H1 (cell line): ENCODE results near the gene ALK. TPM values are rescaled to one million over a fixed set of nuclear protein-coding genes. Genes with fewer than 3 reads are reported as not detected.

ENCODE experiments used
- CTCF ChIA-PET: fragments of 300-600 bp; sonication (Branson Sonifier 250); formaldehyde crosslinking; loops from one replicate; lab custom pipeline; 2021; ENCODE audit not compliant: partially characterized antibody; lab: Charles Lee
- POLR2A ChIA-PET: fragments of 300-600 bp; sonication (Branson Sonifier 250); formaldehyde crosslinking; loops from one replicate; lab custom pipeline; 2021; ENCODE audit warnings: inconsistent platforms; ENCODE audit not compliant: partially characterized antibody; lab: Charles Lee
- DNase-seq, 2 experiments: peaks; one replicate each; pipeline versions ENCODE4 v3.0.0 to v3.0.0-alpha.2; 2010 to 2022; ENCODE audit warnings: low spot score in 2 of 2, low read depth in 1 of 2, mixed read lengths in 1 of 2
- FAIRE-seq: peaks from 2 replicates; lab custom pipeline; 2011; peaks lifted over from hg19 to GRCh38; lab: Jason Lieb, UNC
- H2AFZ ChIP-seq: 2 replicates; pipeline ENCODE4 v1.8.1; 2012; ENCODE audit warnings: low read length, inconsistent platforms
- H2AK5ac ChIP-seq: 2 replicates; pipeline ENCODE4 v1.6.1; 2013; ENCODE audit warnings: low read depth, low read length
- H2BK120ac ChIP-seq: replicated peaks from 2 replicates; pipeline ENCODE3; 2013; ENCODE audit warnings: low read depth, low read length, inconsistent platforms
- H2BK12ac ChIP-seq: 2 replicates; pipeline ENCODE4 v1.6.1; 2013; ENCODE audit warnings: low read depth, low read length
- H2BK15ac ChIP-seq: 2 replicates; pipeline ENCODE4 v1.6.1; 2013; ENCODE audit warnings: low read length
- H2BK20ac ChIP-seq: 2 replicates; pipeline ENCODE4 v1.6.1; 2013; ENCODE audit warnings: low read length
- H2BK5ac ChIP-seq: 2 replicates; pipeline ENCODE4 v1.6.1; 2013; ENCODE audit warnings: low read depth, low read length
- H3K14ac ChIP-seq: 2 replicates; pipeline ENCODE4 v1.6.1; 2013; ENCODE audit warnings: inconsistent platforms; ENCODE audit not compliant: insufficient read length
- H3K18ac ChIP-seq: 2 replicates; pipeline ENCODE4 v1.6.1; 2013; ENCODE audit warnings: low read length; ENCODE audit errors: extremely low read depth
- H3K23ac ChIP-seq: 2 replicates; pipeline ENCODE4 v1.6.1; 2013; ENCODE audit warnings: inconsistent platforms; ENCODE audit not compliant: insufficient read length
- H3K23me2 ChIP-seq: 2 replicates; pipeline ENCODE4 v1.6.1; 2013; ENCODE audit warnings: low read depth, low read length
- H3K27ac ChIP-seq: 2 replicates; pipeline ENCODE4 v1.6.1; 2011; ENCODE audit warnings: low read depth, low read length, inconsistent platforms
- H3K27me3 ChIP-seq, 4 experiments: replicated peaks in 1 of 4; 1 replicate in 1 of 4; 2 replicates in 3 of 4; pipeline versions ENCODE4 v1.6.1 to v1.8.1; 2011 to 2013; ENCODE audit warnings: low read length in 3 of 4, mild to moderate bottlenecking in 3 of 4, inconsistent platforms in 2 of 4, mixed read lengths in 2 of 4, moderate library complexity in 1 of 4; ENCODE audit not compliant: control insufficient read depth in 3 of 4, insufficient read depth in 3 of 4; ENCODE audit errors: extremely low read depth in 1 of 4
- H3K36me3 ChIP-seq, 4 experiments: 2 replicates each; pipeline versions ENCODE4 v1.6.1 to v1.8.1; 2011 to 2013; ENCODE audit warnings: mild to moderate bottlenecking in 4 of 4, low read length in 3 of 4, moderate library complexity in 2 of 4, control low read depth in 1 of 4, inconsistent platforms in 1 of 4; ENCODE audit not compliant: insufficient read depth in 4 of 4, control insufficient read depth in 2 of 4
- H3K4ac ChIP-seq: replicated peaks from 2 replicates; pipeline ENCODE3; 2013; ENCODE audit warnings: low read length, low read depth, mixed read lengths, inconsistent platforms; ENCODE audit not compliant: insufficient read length
- H3K4me1 ChIP-seq, 4 experiments: replicated peaks in 1 of 4; 1 replicate in 1 of 4; 2 replicates in 3 of 4; pipeline versions ENCODE4 v1.6.1 to v1.8.1; 2011 to 2013; ENCODE audit warnings: low read length in 3 of 4, inconsistent platforms in 2 of 4, mixed read lengths in 1 of 4; ENCODE audit not compliant: insufficient read depth in 4 of 4, control insufficient read depth in 3 of 4
- H3K4me2 ChIP-seq, 2 experiments: 2 replicates each; pipeline versions ENCODE4 v1.6.1 to v1.8.1; 2011 to 2013; ENCODE audit warnings: low read depth in 2 of 2, low read length in 2 of 2, control low read depth in 1 of 2, inconsistent platforms in 1 of 2, mild to moderate bottlenecking in 1 of 2; ENCODE audit not compliant: insufficient read depth in 1 of 2
- H3K4me3 ChIP-seq, 4 experiments: fragments of 200-600, 300-600 bp in 1 of 4; sonication (generic), shearing (Covaris generic), sonication (Bioruptor Twin) in 1 of 4; 2 replicates each; pipeline versions ENCODE4 v1.5.1 to v1.8.1; 2011 to 2016; ENCODE audit warnings: low read length in 4 of 4, low read depth in 3 of 4, control low read depth in 2 of 4, inconsistent platforms in 2 of 4, mild to moderate bottlenecking in 2 of 4, mixed read lengths in 1 of 4, moderate library complexity in 1 of 4; ENCODE audit not compliant: insufficient read depth in 2 of 4; ENCODE audit errors: extremely low read depth in 1 of 4
- H3K56ac ChIP-seq: replicated peaks from 2 replicates; pipeline ENCODE3; 2013; ENCODE audit warnings: low read depth, mild to moderate bottlenecking, mixed read lengths, low read length, inconsistent platforms; ENCODE audit not compliant: insufficient read length
- H3K79me1 ChIP-seq: 2 replicates; pipeline ENCODE4 v1.6.1; 2013; ENCODE audit warnings: low read depth, low read length, control low read depth
- H3K79me2 ChIP-seq, 2 experiments: 2 replicates each; pipeline versions ENCODE4 v1.6.1 to v1.8.1; 2012 to 2013; ENCODE audit warnings: low read length in 2 of 2, mild to moderate bottlenecking in 2 of 2, inconsistent platforms in 1 of 2; ENCODE audit not compliant: insufficient read depth in 2 of 2, control insufficient read depth in 1 of 2
- H3K9ac ChIP-seq, 4 experiments: replicated peaks in 1 of 4; 1 replicate in 1 of 4; 2 replicates in 3 of 4; pipeline versions ENCODE4 v1.6.1 to v1.8.1; 2011 to 2013; ENCODE audit warnings: low read depth in 3 of 4, low read length in 3 of 4, control low read depth in 2 of 4, mild to moderate bottlenecking in 2 of 4, moderate library complexity in 2 of 4, inconsistent platforms in 1 of 4; ENCODE audit errors: extremely low read depth in 1 of 4
- H3K9me3 ChIP-seq, 2 experiments: 2 replicates each; pipeline versions ENCODE4 v1.6.1 to v1.8.1; 2012 to 2013; ENCODE audit warnings: mild to moderate bottlenecking in 2 of 2, moderate library complexity in 2 of 2, control low read depth in 1 of 2, inconsistent platforms in 1 of 2, low read depth in 1 of 2, low read length in 1 of 2, mixed read lengths in 1 of 2; ENCODE audit not compliant: insufficient read depth in 2 of 2
- H4K20me1 ChIP-seq, 2 experiments: replicated peaks in 1 of 2; 2 replicates each; pipeline versions ENCODE3 to v1.8.1; 2011 to 2013; ENCODE audit warnings: inconsistent platforms in 2 of 2, low read length in 2 of 2, mild to moderate bottlenecking in 1 of 2; ENCODE audit not compliant: insufficient read depth in 2 of 2, control insufficient read depth in 1 of 2
- H4K5ac ChIP-seq: 2 replicates; pipeline ENCODE4 v1.6.1; 2013; ENCODE audit warnings: low read length, low read depth, mixed read lengths, inconsistent platforms; ENCODE audit not compliant: insufficient read length
- H4K8ac ChIP-seq: 2 replicates; pipeline ENCODE4 v1.8.0; 2013; ENCODE audit warnings: mild to moderate bottlenecking, moderate library complexity, low read length, inconsistent platforms; ENCODE audit not compliant: insufficient read depth; ENCODE audit errors: extremely low read depth
- H4K91ac ChIP-seq: replicated peaks from 2 replicates; pipeline ENCODE3; 2013; ENCODE audit warnings: low read length, mixed read lengths, inconsistent platforms; ENCODE audit not compliant: insufficient read length
- ATF3 ChIP-seq: IDR thresholded peaks from 2 replicates; pipeline ENCODE4 v1.6.1; 2011; ENCODE audit warnings: low read depth, mild to moderate bottlenecking, low read length; ENCODE audit not compliant: insufficient read depth
- CTBP2 ChIP-seq: IDR thresholded peaks from 2 replicates; pipeline ENCODE4 v1.7.0; 2011; ENCODE audit warnings: borderline replicate concordance, mild to moderate bottlenecking, moderate library complexity, mixed read lengths, low read length; ENCODE audit not compliant: insufficient read depth, insufficient read length
- GABPA ChIP-seq: IDR thresholded peaks from 2 replicates; pipeline ENCODE4 v1.6.1; 2011; ENCODE audit warnings: mild to moderate bottlenecking, low read length, moderate library complexity, borderline replicate concordance; ENCODE audit not compliant: insufficient read depth
- JUND ChIP-seq: IDR thresholded peaks from 2 replicates; pipeline ENCODE4 v1.6.1; 2011; ENCODE audit warnings: mild to moderate bottlenecking, improper control_type of control experiment, low read length
- KDM1A ChIP-seq: fragments of 200-600, 300-600 bp; sonication (generic); IDR thresholded peaks from 2 replicates; pipeline ENCODE4 v1.7.1; 2016; ENCODE audit warnings: mild to moderate bottlenecking, low read length, borderline replicate concordance
- MAX ChIP-seq: IDR thresholded peaks from 2 replicates; pipeline ENCODE4 v1.6.1; 2012; ENCODE audit warnings: inconsistent platforms
- POLR2A ChIP-seq, 2 experiments: IDR thresholded peaks; 1 replicate in 1 of 2; 2 replicates in 1 of 2; pipeline ENCODE4 v1.6.1; 2011; ENCODE audit warnings: low read depth in 2 of 2, low read length in 2 of 2, mild to moderate bottlenecking in 2 of 2; ENCODE audit errors: control extremely low read depth in 1 of 2
- POLR2AphosphoS5 ChIP-seq: IDR thresholded peaks from 2 replicates; pipeline ENCODE4 v1.6.1; 2011; ENCODE audit warnings: low read depth, low read length
- SIX5 ChIP-seq: IDR thresholded peaks from 2 replicates; pipeline ENCODE4 v1.6.1; 2011; ENCODE audit warnings: mild to moderate bottlenecking, low read depth, low read length
- SP1 ChIP-seq: IDR thresholded peaks from 2 replicates; pipeline ENCODE4 v1.6.1; 2011; ENCODE audit warnings: low read depth, low read length
- SRF ChIP-seq: IDR thresholded peaks from 2 replicates; pipeline ENCODE4 v1.6.1; 2011; ENCODE audit warnings: mild to moderate bottlenecking, low read depth, low read length, moderate library complexity
- YY1 ChIP-seq: IDR thresholded peaks from 2 replicates; pipeline ENCODE4 v1.6.1; 2011; ENCODE audit warnings: low read depth, mild to moderate bottlenecking, low read length
- WGBS, 2 experiments: shearing (Covaris generic) in 1 of 2; methylation state at CpG; one replicate each; pipeline versions ENCODE4 v1.1.6 to v1.1.7; 2013 to 2015; ENCODE audit warnings: low lambda C conversion rate in 2 of 2, mixed read lengths in 2 of 2, inconsistent platforms in 1 of 2, low coverage in 1 of 2, missing lambda C conversion rate in 1 of 2; ENCODE audit not compliant: insufficient replicate concordance in 2 of 2, insufficient coverage in 1 of 2, insufficient read length in 1 of 2; ENCODE audit errors: extremely low coverage in 1 of 2, missing lambda C conversion rate in 1 of 2; 5-methylcytosine and 5-hydroxymethylcytosine counted together
- polyA plus RNA-seq, 7 experiments: library from polyadenylated mRNA; depleted of rRNA in 3 of 7; stranded (reverse) in 5 of 7; unstranded in 2 of 7; fragments of >200 nt in 5 of 7; fragments of 200-250 nt in 2 of 7; gene quantifications; 1 replicate in 5 of 7; 2 replicates in 1 of 7; 4 replicates in 1 of 7; pipeline versions ENCODE4 v1.2.1 to v1.2.3, GENCODE V29; 2011 to 2013; ENCODE audit warnings: missing spikeins in 2 of 7, mixed read lengths in 2 of 7
- total RNA-seq: library from RNA; stranded (reverse); fragmentation: NEBNext Ultra II Directional; extraction: Animal tissue kit (Norgen Biotek cat#: 25700); gene quantifications from 2 replicates; pipeline ENCODE4 v1.2.1, GENCODE V29; 2021

The ALK gene
- total and polyA plus RNA-seq, 2 of the 8 experiments (the other 6 are each of a cell fraction or from before 2014, with no cell fraction given), result 0.02 to 0.09 TPM

GRCh38 chr2:29482348-29482747 lies 439.0 kb downstream of the ALK start:
- Histone ChIP-seq H3K27me3 (no peaks in the 10 kb centered on the region), H3K9me3 (no peaks in the 10 kb centered on the region), H3K56ac (no peak overlapping the region), H2AK5ac (no peak overlapping the region), H4K8ac (no peak overlapping the region), H3K79me1 (no peaks in the 10 kb centered on the region), H3K9ac (no peak overlapping the region), H3K23ac (no peak overlapping the region), H3K18ac (no peak overlapping the region), H3K4me1 (no peaks in the 10 kb centered on the region), H3K4me3 (no peak overlapping the region), H3K27ac (no peak overlapping the region), H2BK20ac (no peak overlapping the region), H2BK5ac (no peak overlapping the region), H4K20me1 (no peaks in the 10 kb centered on the region), H3K23me2 (no peaks in the 10 kb centered on the region), H2BK15ac (no peak overlapping the region), H4K5ac (no peak overlapping the region), H3K4ac (no peak overlapping the region), H3K14ac (no peak overlapping the region), H4K91ac (no peak overlapping the region), H2BK120ac (no peak overlapping the region), H3K79me2 (no peaks in the 10 kb centered on the region), H2AFZ (no peak overlapping the region), H2BK12ac (no peak overlapping the region), H3K36me3 (no peaks in the 10 kb centered on the region), H3K4me2 (no peak overlapping the region)
- no peak for FAIRE-seq
- 91% methylated on average over 2 of the region's 2 CpGs; no CpG with 5 or more reads in 1 of the 2 experiments for WGBS, 2 experiments
- POLR2A ChIA-PET, result no interaction called here
- no peak for DNase-seq
- CTCF ChIA-PET, result interaction anchor here (1.3 kb wide), 1 partner anchor 360 kb away, joined by 3 read pairs; no protein-coding TSS in a partner anchor
- TF ChIP-seq POLR2A (IDR thresholded peaks at IDR 0.05; ENCODE audit: control extremely low read depth in 1 of 2, low read depth in 2 of 2, low read length in 2 of 2) (no peak), POLR2AphosphoS5 (no peak), SP1 (no peak), KDM1A (no peak), MAX (no peak), ATF3 (no peak), YY1 (no peak), JUND (no peak), GABPA (no peak), CTBP2 (no peak), SRF (no peak), SIX5 (no peak)
